Ovary (tissue), 9 donors: ENCODE measurements around the gene PPP1R9A. TPM values are rescaled to one million over a fixed set of nuclear protein-coding genes. Genes with fewer than 3 reads are reported as not detected.

Source experiments
- DNase-seq, 5 donors: peaks; one replicate each; pipeline ENCODE4 v3.0.0-alpha.2; 2019 to 2020
- H3K27ac ChIP-seq, 2 donors: fragments of 200-600 bp; one replicate each; pipeline versions ENCODE4 v1.5.1 to v1.8.0; 2019 to 2022
- H3K27me3 ChIP-seq: fragments of 200-600 bp; one replicate; pipeline ENCODE4 v1.8.0; 2022
- H3K36me3 ChIP-seq: fragments of 200-600 bp; sonication (generic); one replicate; pipeline ENCODE4 v1.5.1; 2019
- H3K4me1 ChIP-seq: one replicate; pipeline ENCODE4 v1.8.1; 2013; ENCODE audit warnings: mild to moderate bottlenecking, moderate library complexity; ENCODE audit not compliant: insufficient read depth
- H3K4me3 ChIP-seq: fragments of 200-600 bp; sonication (generic); one replicate; pipeline ENCODE4 v1.5.1; 2017
- H3K9me3 ChIP-seq, 2 donors: fragments of 200-600 bp in 1 of 2; sonication (generic) in 1 of 2; one replicate each; pipeline versions ENCODE4 v1.5.1 to v1.8.1; 2013 to 2019; ENCODE audit warnings: mild to moderate bottlenecking in 1 of 2, moderate library complexity in 1 of 2
- EP300 ChIP-seq: sonication (generic); formaldehyde crosslinking; IDR thresholded peaks from one replicate; pipeline ENCODE4 v1.6.1; 2017; ENCODE audit warnings: antibody characterized with exemption
- POLR2A ChIP-seq: fragments of 450-650 bp; IDR thresholded peaks from one replicate; pipeline ENCODE4 v1.6.1; 2017; ENCODE audit warnings: antibody characterized with exemption, mild to moderate bottlenecking, moderate library complexity
- WGBS, 3 donors: extraction: QIAGEN DNeasy Blood & Tissue Kit in 1 of 3; methylation state at CpG; one replicate each; pipeline versions ENCODE4 v1.1.5 to v1.1.7; 2013 to 2017; 5-methylcytosine and 5-hydroxymethylcytosine counted together
- intact Hi-C, 4 donors: fragments of 100-400 bp; cut with DNase I; formaldehyde crosslinking; loops; one replicate each; pipeline versions ENCODE4 v1.11.0 to v1.15.1; 2022 to 2023
- polyA plus RNA-seq, 2 donors: library from polyadenylated mRNA; stranded (reverse); fragments of 200-250 nt in 1 of 2; fragments of 350-450 nt in 1 of 2; fragmentation: Illumina TruSeq in 1 of 2; extraction: RNeasy Lipid Tissue Mini Kit (QIAGEN cat#74804) in 1 of 2; gene quantifications; one replicate each; pipeline ENCODE4 v1.2.3, GENCODE V29; 2013 to 2014
- total RNA-seq, 7 donors: library from RNA; depleted of rRNA in 2 of 7; stranded (reverse); fragments of >200 nt in 2 of 7; fragmentation: NEBNext Ultra II Directional in 3 of 7; extraction: Animal tissue kit (Norgen Biotek cat#: 25700) in 3 of 7; gene quantifications; one replicate each; pipeline versions ENCODE4 v1.1.0 to v1.2.4, GENCODE V29; 2016 to 2023
- TF ChIP-seq, protein P1 (sequence below), 3 donors: fragments of 450-650 bp in 2 of 3; fragments of 200-600 bp in 1 of 3; IDR thresholded peaks; one replicate each; pipeline versions ENCODE4 v1.5.1 to v1.8.0; 2016 to 2022; ENCODE audit warnings: antibody characterized with exemption in 3 of 3, mild to moderate bottlenecking in 1 of 3
- donor health status: DM: no; HTN: no; CAD: no; lungs with moderate emphysema.
- donor health status: DM: no; HTN: no; CAD: no.
- donor health status: Bipolar disorder and iron deficiency.
- donor health status: DM: yes; HTN: yes; CAD: no.
- donor health status: DM: no; HTN: no; CAD: no.
- donor health status: DM: yes; HTN: yes; CAD: no.

PPP1R9A gene
- total and polyA plus RNA-seq, 9 donors = 2.4 to 32.2 (median 11.2) TPM

DNA sequence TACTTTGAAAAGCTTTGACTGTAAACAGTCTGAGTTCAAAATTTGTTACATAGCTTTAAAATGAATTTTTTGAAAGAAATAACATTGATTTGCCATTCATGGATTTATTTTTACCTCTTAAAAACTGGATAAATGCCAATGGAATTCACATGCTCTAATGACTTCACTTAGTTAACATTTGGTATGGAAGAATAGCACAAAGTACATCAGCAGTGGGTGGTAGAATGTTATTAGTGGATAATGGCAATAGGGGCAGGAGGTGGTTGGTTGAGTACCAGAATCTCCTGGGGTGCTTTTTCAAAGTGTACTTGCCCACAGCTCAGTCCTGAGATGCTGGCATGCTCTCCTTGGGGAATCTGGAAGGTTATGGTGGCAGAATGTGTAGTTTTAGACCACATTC lies 4.7 kb downstream of the PPP1R9A start:
- Histone ChIP-seq H3K27me3 (no peaks in the 10 kb centered on the region), H3K4me3 (no peak overlapping the region), H3K27ac (no peak overlapping the region), H3K9me3 (no peaks in the 10 kb centered on the region), H3K4me1 (peaks cover 3% of the 10 kb centered on the region), H3K36me3 (no peaks in the 10 kb centered on the region)
- TF ChIP-seq EP300 (no peak), POLR2A (no peak)
- intact Hi-C loops = no loop called here
- no peak for DNase-seq

DNA sequence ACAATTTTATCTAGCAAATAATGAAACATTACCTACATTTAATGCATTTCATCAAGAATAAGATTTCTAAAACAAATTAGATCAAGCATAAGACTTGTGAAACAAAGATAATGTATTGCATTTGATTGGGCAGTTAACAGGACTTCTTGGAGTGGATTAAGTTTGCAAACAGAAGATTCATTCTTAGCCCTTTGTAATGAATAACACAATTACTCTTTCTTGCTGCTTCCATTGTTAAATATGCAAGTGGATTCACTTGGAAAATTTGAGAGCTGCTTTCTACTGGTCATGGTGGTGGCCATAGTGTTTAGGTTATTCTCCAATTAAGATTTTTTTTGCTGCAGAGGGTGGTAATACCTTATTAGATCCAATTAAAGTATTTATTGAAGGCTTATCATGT lies 6.0 kb downstream of the PPP1R9A start:
- H3K4me1 ChIP-seq = no peaks in the 10 kb centered on the region
- no peaks in the 10 kb centered on the region for H3K36me3 ChIP-seq
- intact Hi-C loops = no loop called here
- no peak overlapping the region for H3K27ac ChIP-seq
- no peak for DNase-seq
- H3K27me3 ChIP-seq = no peaks in the 10 kb centered on the region
- H3K4me3 ChIP-seq = no peak overlapping the region
- no peaks in the 10 kb centered on the region for H3K9me3 ChIP-seq
- TF ChIP-seq EP300 (no peak), POLR2A (no peak)
- TF ChIP-seq, protein P1, sequence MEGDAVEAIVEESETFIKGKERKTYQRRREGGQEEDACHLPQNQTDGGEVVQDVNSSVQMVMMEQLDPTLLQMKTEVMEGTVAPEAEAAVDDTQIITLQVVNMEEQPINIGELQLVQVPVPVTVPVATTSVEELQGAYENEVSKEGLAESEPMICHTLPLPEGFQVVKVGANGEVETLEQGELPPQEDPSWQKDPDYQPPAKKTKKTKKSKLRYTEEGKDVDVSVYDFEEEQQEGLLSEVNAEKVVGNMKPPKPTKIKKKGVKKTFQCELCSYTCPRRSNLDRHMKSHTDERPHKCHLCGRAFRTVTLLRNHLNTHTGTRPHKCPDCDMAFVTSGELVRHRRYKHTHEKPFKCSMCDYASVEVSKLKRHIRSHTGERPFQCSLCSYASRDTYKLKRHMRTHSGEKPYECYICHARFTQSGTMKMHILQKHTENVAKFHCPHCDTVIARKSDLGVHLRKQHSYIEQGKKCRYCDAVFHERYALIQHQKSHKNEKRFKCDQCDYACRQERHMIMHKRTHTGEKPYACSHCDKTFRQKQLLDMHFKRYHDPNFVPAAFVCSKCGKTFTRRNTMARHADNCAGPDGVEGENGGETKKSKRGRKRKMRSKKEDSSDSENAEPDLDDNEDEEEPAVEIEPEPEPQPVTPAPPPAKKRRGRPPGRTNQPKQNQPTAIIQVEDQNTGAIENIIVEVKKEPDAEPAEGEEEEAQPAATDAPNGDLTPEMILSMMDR (IDR thresholded peaks at IDR 0.05) = no peak

DNA sequence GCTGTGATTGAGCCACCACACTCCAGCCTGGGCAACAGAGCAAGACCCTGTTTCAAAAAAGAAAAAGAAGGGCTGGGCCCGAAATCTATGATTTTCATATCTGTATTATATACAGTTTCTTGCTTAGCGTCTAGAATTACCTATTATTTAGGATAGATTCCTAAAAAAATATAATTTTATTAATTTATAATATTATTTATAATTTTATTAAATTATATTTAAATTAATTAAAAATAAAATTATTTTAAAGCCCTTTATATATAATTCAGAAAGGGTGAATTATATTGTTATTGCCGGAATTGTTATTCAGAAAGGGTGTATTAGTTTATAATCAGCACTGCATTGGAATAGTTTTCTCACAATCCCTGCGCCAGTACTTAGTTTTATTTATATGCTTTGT lies 14.5 kb downstream of the PPP1R9A start:
- Histone ChIP-seq H3K27me3 (no peaks in the 10 kb centered on the region), H3K9me3 (no peaks in the 10 kb centered on the region), H3K4me3 (no peak overlapping the region), H3K27ac (no peak overlapping the region), H3K4me1 (no peaks in the 10 kb centered on the region), H3K36me3 (no peaks in the 10 kb centered on the region)
- intact Hi-C loops = no loop called here
- WGBS, 3 donors = 73 to 99% (median 83%) methylated on average over 4 of the region's 4 CpGs
- DNase-seq = no peak
- TF ChIP-seq EP300 (no peak), POLR2A (no peak)
- TF ChIP-seq, protein P1 (IDR thresholded peaks at IDR 0.05) = no peak

DNA sequence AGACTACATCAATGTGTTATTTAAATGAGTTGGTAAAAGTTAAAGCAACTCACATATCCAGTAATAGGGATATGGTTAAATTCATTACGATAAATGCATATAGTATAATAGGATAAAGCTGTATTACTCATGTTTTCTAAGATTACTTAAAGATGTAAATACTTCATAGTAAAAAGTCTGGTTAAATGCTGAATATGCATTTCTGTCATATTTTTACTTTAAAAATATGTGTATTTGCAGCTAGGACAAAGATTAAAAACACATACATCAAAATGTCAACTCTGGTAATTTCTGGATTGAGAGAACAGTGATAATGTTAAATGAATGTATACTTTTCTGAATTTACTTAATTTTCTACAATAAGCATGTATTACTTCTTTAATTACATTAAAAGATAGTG lies 15.1 kb downstream of the PPP1R9A start:
- TF ChIP-seq, protein P1 (IDR thresholded peaks at IDR 0.05) = no peak
- no peak for TF ChIP-seq POLR2A
- TF ChIP-seq EP300 = no peak
- Histone ChIP-seq H3K27ac (no peak overlapping the region), H3K36me3 (no peaks in the 10 kb centered on the region), H3K4me3 (no peak overlapping the region), H3K27me3 (no peaks in the 10 kb centered on the region), H3K9me3 (no peaks in the 10 kb centered on the region), H3K4me1 (no peaks in the 10 kb centered on the region)
- intact Hi-C loops = no loop called here
- 79 to 96% (median 89%) methylated on average over 1 of the region's 1 CpG for WGBS, 3 donors
- no peak for DNase-seq

DNA sequence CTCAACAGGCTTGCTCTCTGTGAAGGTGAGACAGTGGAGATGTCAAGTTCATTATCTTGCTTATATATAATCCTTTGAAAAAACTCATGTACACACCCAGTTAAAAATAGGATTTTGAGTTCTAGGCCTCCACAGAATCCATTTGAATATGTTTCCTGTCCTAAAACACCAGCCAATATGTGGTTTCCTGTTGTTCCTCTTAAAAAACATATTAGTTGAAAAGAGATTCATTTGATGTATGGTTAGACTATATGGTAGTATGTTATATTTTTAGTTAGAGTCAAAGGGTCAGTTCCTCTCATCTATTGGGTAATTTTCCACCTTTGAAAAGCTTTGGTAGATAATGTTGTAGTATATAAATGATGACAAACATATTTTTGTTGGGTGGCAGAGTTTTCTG lies 16.0 kb downstream of the PPP1R9A start:
- intact Hi-C loops = no loop called here
- no peak overlapping the region for H3K4me3 ChIP-seq

More for the DNA sequence above, 16.0 kb downstream of the PPP1R9A start:
- no peak overlapping the region for H3K27ac ChIP-seq
- TF ChIP-seq, protein P1 (IDR thresholded peaks at IDR 0.05) = no peak
- TF ChIP-seq POLR2A (no peak), EP300 (no peak)
- DNase-seq = no peak
- no peaks in the 10 kb centered on the region for H3K4me1 ChIP-seq
- no peaks in the 10 kb centered on the region for H3K36me3 ChIP-seq
- H3K9me3 ChIP-seq = no peaks in the 10 kb centered on the region
- H3K27me3 ChIP-seq = no peaks in the 10 kb centered on the region
